ENCODE data around the gene RASGRP4.

- TF ChIP-seq GATA3 (IDR thresholded peaks at IDR 0.05; ENCODE audit: low read depth, low read length) (no peak), GATA2 (IDR thresholded peaks at IDR 0.05; ENCODE audit: low read depth, low read length) (no peak)
Observed at GRCh38 chr19:38464421-38465082, 38.5 kb upstream of the RASGRP4 start.
